SK-N-SH treated with all-trans-retinoic acid at 6 μM for 48 hours (cell line): ENCODE results near the gene SKP1.
"Not testable (repeated sequence)": the region's sequence is repeated elsewhere in the genome, so short reads cannot be mapped to it uniquely, and the experiment has no call there.

ENCODE experiments used
- ATAC-seq: fragments of 200-7000 bp; cut with Tn5 transposase; 3 replicates; pipeline ENCODE4 v1.9.1; 2020; ENCODE audit warnings: mild to moderate bottlenecking, moderate library complexity
- ARNTL ChIP-seq: fragments of 450-650 bp; formaldehyde crosslinking; IDR thresholded peaks from 2 replicates; pipeline ENCODE4 v1.5.0; 2020; ENCODE audit warnings: low read depth, mild to moderate bottlenecking, moderate library complexity, borderline replicate concordance
- BACH2 ChIP-seq: fragments of 250-450 bp; sonication (Bioruptor Pico); IDR thresholded peaks from 2 replicates; pipeline ENCODE4 v1.9.0; 2021; ENCODE audit warnings: mild to moderate bottlenecking, borderline replicate concordance
- CSDC2 ChIP-seq: fragments of 250-450 bp; sonication (Bioruptor Pico); IDR thresholded peaks from 2 replicates; pipeline ENCODE4 v1.5.0; 2020; ENCODE audit warnings: mild to moderate bottlenecking, moderate library complexity
- ESRRG ChIP-seq: fragments of 250-450 bp; sonication (Bioruptor Pico); IDR thresholded peaks from 2 replicates; pipeline ENCODE4 v1.6.1; 2021; ENCODE audit warnings: mild to moderate bottlenecking
- GLIS3 ChIP-seq: fragments of 250-450 bp; sonication (Bioruptor Pico); IDR thresholded peaks from 2 replicates; pipeline ENCODE4 v1.5.0; 2020; ENCODE audit warnings: mild to moderate bottlenecking, moderate library complexity
- ISL1 ChIP-seq: fragments of 250-450 bp; sonication (Bioruptor Pico); IDR thresholded peaks from 2 replicates; pipeline ENCODE4 v2.1.2; 2022; ENCODE audit warnings: mild to moderate bottlenecking, moderate library complexity
- OSR1 ChIP-seq: fragments of 250-450 bp; sonication (Bioruptor Pico); IDR thresholded peaks from 2 replicates; pipeline ENCODE4 v1.8.0; 2022; ENCODE audit warnings: moderate library complexity, mild to moderate bottlenecking, inconsistent platforms
- PPARA ChIP-seq: fragments of 250-450 bp; sonication (Bioruptor Pico); IDR thresholded peaks from 2 replicates; pipeline ENCODE4 v1.5.0; 2020; ENCODE audit warnings: mild to moderate bottlenecking, borderline replicate concordance
- SNAI2 ChIP-seq: fragments of 250-450 bp; sonication (Bioruptor Pico); IDR thresholded peaks from 2 replicates; pipeline ENCODE4 v1.5.0; 2020; ENCODE audit warnings: mild to moderate bottlenecking, moderate library complexity
- TCF4 ChIP-seq: fragments of 250-450 bp; sonication (Bioruptor Pico); IDR thresholded peaks from 2 replicates; pipeline ENCODE4 v1.8.0; 2021; ENCODE audit warnings: mild to moderate bottlenecking, moderate library complexity, borderline replicate concordance
- TSHZ2 ChIP-seq: fragments of 250-450 bp; sonication (Bioruptor Pico); IDR thresholded peaks from 2 replicates; pipeline ENCODE4 v1.5.0; 2020; ENCODE audit warnings: mild to moderate bottlenecking, moderate library complexity
- ZC3H10 ChIP-seq: fragments of 250-450 bp; sonication (Bioruptor Pico); IDR thresholded peaks from 2 replicates; pipeline ENCODE4 v1.5.1; 2021; ENCODE audit warnings: mild to moderate bottlenecking, moderate library complexity
- ZFP3 ChIP-seq: fragments of 250-450 bp; sonication (Bioruptor Pico); IDR thresholded peaks from 2 replicates; pipeline ENCODE4 v1.5.0; 2020; ENCODE audit warnings: mild to moderate bottlenecking, moderate library complexity
- ZFP30 ChIP-seq: fragments of 450-650 bp; formaldehyde crosslinking; IDR thresholded peaks from 2 replicates; pipeline ENCODE4 v1.5.0; 2022; ENCODE audit warnings: mild to moderate bottlenecking, moderate library complexity
- ZNF565 ChIP-seq: fragments of 450-650 bp; formaldehyde crosslinking; conservative IDR thresholded peaks from 2 replicates; pipeline ENCODE4 v1.5.0; 2020; ENCODE audit warnings: low read depth, mild to moderate bottlenecking, moderate library complexity
- ZNF70 ChIP-seq: fragments of 450-650 bp; formaldehyde crosslinking; IDR thresholded peaks from 2 replicates; pipeline ENCODE4 v1.5.0; 2020; ENCODE audit warnings: mild to moderate bottlenecking, moderate library complexity
- ZNF8 ChIP-seq: fragments of 450-650 bp; formaldehyde crosslinking; IDR thresholded peaks from 2 replicates; pipeline ENCODE4 v1.5.0; 2020; ENCODE audit warnings: mild to moderate bottlenecking, moderate library complexity
- TF ChIP-seq, protein P1 (sequence below): fragments of 250-450 bp; sonication (Bioruptor Pico); IDR thresholded peaks from 2 replicates; pipeline ENCODE4 v1.8.0; 2021; ENCODE audit warnings: low read depth, mild to moderate bottlenecking, moderate library complexity, borderline replicate concordance
- TF ChIP-seq, protein P2 (sequence below): fragments of 250-450 bp; sonication (Bioruptor Pico); IDR thresholded peaks from 2 replicates; pipeline ENCODE4 v1.5.1; 2020; ENCODE audit warnings: low read depth, mild to moderate bottlenecking, moderate library complexity

The SKP1 gene

DNA sequence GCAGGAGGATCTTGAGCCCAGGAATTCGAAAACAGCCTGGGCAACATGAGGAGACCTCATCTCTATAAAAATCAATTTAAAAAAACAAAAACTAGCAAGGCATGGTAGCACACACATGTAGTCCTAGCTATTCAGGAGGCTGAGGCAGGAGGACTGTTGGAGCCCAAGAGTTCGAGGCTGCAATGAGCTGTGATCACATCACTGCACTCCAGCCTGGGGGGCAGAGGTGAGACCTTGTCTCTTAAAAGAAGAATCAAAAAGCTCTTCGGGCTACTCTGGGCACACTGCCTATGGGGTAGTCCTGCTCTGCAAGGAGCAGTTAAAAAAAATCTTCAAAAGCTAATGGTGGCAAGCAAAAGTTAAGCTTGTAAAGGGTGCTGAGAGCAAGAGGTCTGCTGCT, 23.5 kb downstream of the SKP1 start:
- ATAC-seq = no peak
- TF ChIP-seq SNAI2 (CRISPR knock-in tag) = no peak
- TF ChIP-seq ZC3H10 (CRISPR knock-in tag) = no peak
- TF ChIP-seq, protein P1, sequence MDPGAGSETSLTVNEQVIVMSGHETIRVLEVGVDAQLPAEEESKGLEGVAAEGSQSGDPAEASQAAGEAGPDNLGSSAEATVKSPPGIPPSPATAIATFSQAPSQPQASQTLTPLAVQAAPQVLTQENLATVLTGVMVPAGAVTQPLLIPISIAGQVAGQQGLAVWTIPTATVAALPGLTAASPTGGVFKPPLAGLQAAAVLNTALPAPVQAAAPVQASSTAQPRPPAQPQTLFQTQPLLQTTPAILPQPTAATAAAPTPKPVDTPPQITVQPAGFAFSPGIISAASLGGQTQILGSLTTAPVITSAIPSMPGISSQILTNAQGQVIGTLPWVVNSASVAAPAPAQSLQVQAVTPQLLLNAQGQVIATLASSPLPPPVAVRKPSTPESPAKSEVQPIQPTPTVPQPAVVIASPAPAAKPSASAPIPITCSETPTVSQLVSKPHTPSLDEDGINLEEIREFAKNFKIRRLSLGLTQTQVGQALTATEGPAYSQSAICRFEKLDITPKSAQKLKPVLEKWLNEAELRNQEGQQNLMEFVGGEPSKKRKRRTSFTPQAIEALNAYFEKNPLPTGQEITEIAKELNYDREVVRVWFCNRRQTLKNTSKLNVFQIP (CRISPR knock-in tag) = no peak
- no peak for TF ChIP-seq TCF4 (CRISPR knock-in tag)
- no peak for TF ChIP-seq ISL1
- TF ChIP-seq, protein P2, sequence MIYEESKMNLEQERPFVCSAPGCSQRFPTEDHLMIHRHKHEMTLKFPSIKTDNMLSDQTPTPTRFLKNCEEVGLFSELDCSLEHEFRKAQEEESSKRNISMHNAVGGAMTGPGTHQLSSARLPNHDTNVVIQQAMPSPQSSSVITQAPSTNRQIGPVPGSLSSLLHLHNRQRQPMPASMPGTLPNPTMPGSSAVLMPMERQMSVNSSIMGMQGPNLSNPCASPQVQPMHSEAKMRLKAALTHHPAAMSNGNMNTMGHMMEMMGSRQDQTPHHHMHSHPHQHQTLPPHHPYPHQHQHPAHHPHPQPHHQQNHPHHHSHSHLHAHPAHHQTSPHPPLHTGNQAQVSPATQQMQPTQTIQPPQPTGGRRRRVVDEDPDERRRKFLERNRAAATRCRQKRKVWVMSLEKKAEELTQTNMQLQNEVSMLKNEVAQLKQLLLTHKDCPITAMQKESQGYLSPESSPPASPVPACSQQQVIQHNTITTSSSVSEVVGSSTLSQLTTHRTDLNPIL (CRISPR knock-in tag) = no peak
- TF ChIP-seq BACH2 (CRISPR knock-in tag) = no peak
- TF ChIP-seq ZFP30 = no peak
- no peak for TF ChIP-seq ZFP3 (CRISPR knock-in tag)
- no peak for TF ChIP-seq ARNTL

- not testable (repeated sequence) for ATAC-seq
These were observed 24.4 kb downstream of the SKP1 start for GRCh38 chr5:134152173-134152832.

DNA sequence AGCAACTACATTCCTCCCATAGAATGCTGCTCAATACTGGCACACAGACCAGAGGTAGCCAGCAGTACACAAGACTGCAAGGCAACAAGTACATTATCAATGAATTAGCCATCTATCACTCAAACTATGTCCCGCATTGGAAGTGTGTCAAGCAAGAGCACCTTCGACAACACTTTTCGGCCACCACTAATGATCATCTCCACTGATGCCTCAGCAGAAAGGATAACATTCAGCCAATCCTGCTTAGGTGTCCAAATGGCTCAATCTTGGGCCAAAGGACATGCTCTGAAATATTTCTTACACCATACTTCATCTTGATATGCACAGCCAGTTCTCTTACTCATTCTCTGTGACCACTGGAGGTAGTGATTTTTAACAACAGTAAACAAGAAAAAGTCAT, 25.0 kb downstream of the SKP1 start:
- TF ChIP-seq ISL1 (no peak), CSDC2 (CRISPR knock-in tag) (no peak), ZNF8 (no peak), ZNF565 (CRISPR knock-in tag) (no peak), ZFP30 (no peak), ZNF70 (no peak), ESRRG (CRISPR knock-in tag) (no peak), TSHZ2 (CRISPR knock-in tag) (no peak), TCF4 (CRISPR knock-in tag) (no peak), PPARA (CRISPR knock-in tag) (no peak), GLIS3 (CRISPR knock-in tag) (no peak)
- TF ChIP-seq, protein P1 (CRISPR knock-in tag) = no peak
- TF ChIP-seq, protein P2 (CRISPR knock-in tag) = no peak
- no peak for ATAC-seq

GRCh38 chr5:134149571-134150303, 27.0 kb downstream of the SKP1 start:
- no peak for ATAC-seq
- TF ChIP-seq CSDC2 (CRISPR knock-in tag) (no peak), ESRRG (CRISPR knock-in tag) (no peak), ZFP30 (no peak), GLIS3 (CRISPR knock-in tag) (no peak), ZC3H10 (CRISPR knock-in tag) (no peak), OSR1 (CRISPR knock-in tag) (no peak), ARNTL (no peak), ZFP3 (CRISPR knock-in tag) (no peak), ZNF8 (no peak), PPARA (CRISPR knock-in tag) (no peak)
